ENCODE results near the gene ATG2B. TPM values are rescaled to one million over a fixed set of nuclear protein-coding genes. Genes with fewer than 3 reads are reported as not detected.

ATG2B gene
- total and polyA plus RNA-seq, 9 of the 15 experiments (the other 6 are each of a cell fraction or from before 2014, with no cell fraction given), result 0.83 to 12.9 (median 8.7) TPM

- no peaks in the 10 kb centered on the region for H3K9me1 ChIP-seq (ENCODE audit: control insufficient read depth, insufficient read depth, low read length)
- H3K4me3 ChIP-seq, result no peak overlapping the region
- H3K79me2 ChIP-seq (ENCODE audit: control insufficient read depth, insufficient read depth, low read length), result no peaks in the 10 kb centered on the region
- no peak overlapping the region for H3K9ac ChIP-seq (ENCODE audit: insufficient read depth in 1 of 2, low read depth in 2 of 2, low read length in 2 of 2)
- H3K4me1 ChIP-seq (replicated peaks in 1 of 2; ENCODE audit: control insufficient read depth in 2 of 2, insufficient read depth in 2 of 2, low read length in 2 of 2), result peaks cover 0 to 4% of the 10 kb centered on the region in 2 experiments; a peak in 2 of 5 replicates
- intact Hi-C loops (cut with micrococcal nuclease) (no loop called here), in situ Hi-C loops (cut with MboI) (loop anchor here (10.0 to 25.0 kb wide), 2 partner anchors 149 to 702 kb away; no protein-coding TSS in a partner anchor)
- ATAC-seq, result no peak
- H3K27ac ChIP-seq (ENCODE audit: extremely low read depth, low read depth, low read length), result no peak overlapping the region
- POLR2A ChIA-PET, result no interaction called here
- TF ChIP-seq KLF6 (CRISPR knock-in tag; IDR thresholded peaks at IDR 0.05; ENCODE audit: borderline replicate concordance), result no peak
- TF ChIP-seq CBFB (CRISPR knock-in tag; IDR thresholded peaks at IDR 0.05), result no peak
- no peak for TF ChIP-seq NR2F6 (CRISPR knock-in tag; IDR thresholded peaks at IDR 0.05)
- no peak for TF ChIP-seq POLR2A (conservative IDR thresholded peaks at IDR 0.05)
- no peak for TF ChIP-seq ZSCAN29 (IDR thresholded peaks at IDR 0.05)
- TF ChIP-seq ADNP (tag; IDR thresholded peaks at IDR 0.05), result no peak
- no peak for TF ChIP-seq ZNF347 (CRISPR knock-in tag; IDR thresholded peaks at IDR 0.05; ENCODE audit: low read depth)
- TF ChIP-seq ZBTB1 (CRISPR knock-in tag; IDR thresholded peaks at IDR 0.05; ENCODE audit: borderline replicate concordance, low read depth), result no peak
- BruUV-seq (replicated peaks), result no TSS peak
- H3K27me3 ChIP-seq (ENCODE audit: control insufficient read depth in 2 of 2, insufficient read depth in 2 of 2, low read length in 2 of 2), result peaks cover 9 to 52% of the 10 kb centered on the region in 2 experiments
- DNase-seq (ENCODE audit: extremely low read depth in 1 of 4, low spot score in 3 of 4), result no peak
- H2AFZ ChIP-seq (ENCODE audit: low read depth, low read length), result no peak overlapping the region
- no peak overlapping the region for H3K4me2 ChIP-seq (ENCODE audit: insufficient read depth, low read length)
- no peak for FAIRE-seq
- H3K9me3 ChIP-seq (replicated peaks; ENCODE audit: control insufficient read depth, insufficient read depth, low read depth, low read length), result no peaks in the 10 kb centered on the region
- no peaks in the 10 kb centered on the region for H4K20me1 ChIP-seq (replicated peaks; ENCODE audit: control insufficient read depth, insufficient read depth, low read length)
- no peaks in the 10 kb centered on the region for H3K36me3 ChIP-seq (ENCODE audit: control insufficient read depth, insufficient read depth, low read length)
- WGBS (ENCODE audit: insufficient coverage, low coverage, missing lambda C conversion rate), result 2% methylated on average over 8 of the region's 14 CpGs
- CTCF ChIA-PET (ENCODE audit: low intra/inter-chr PET ratio), result no interaction called here
Measured at GRCh38 chr14:96264200-96264553, 99.0 kb downstream of the ATG2B start.
